Activated T-helper 1 cell treated with Interleukin-2 at 50 U/mL for 16 hours (primary cell): ENCODE measurements around the gene KLC1.
A peak's percentile ranks its signal among the peaks of the same experiment; 100 is the strongest.

Experiments
- DNase-seq: peaks from one replicate; pipeline ENCODE4 v3.0.0-alpha.2; 2020; ENCODE audit warnings: low read depth

KLC1 gene

GRCh38 chr14:103659631-103660030, 30.6 kb downstream of the KLC1 start:
- DNase-seq: no peak

GRCh38 chr14:103662029-103662428, 33.0 kb downstream of the KLC1 start:
- no peak for DNase-seq

GRCh38 chr14:103662591-103662990, 33.6 kb downstream of the KLC1 start:
- no peak for DNase-seq

- DNase-seq: no peak
Observed at GRCh38 chr14:103663506-103663905, 34.5 kb downstream of the KLC1 start.

- DNase-seq: no peak
Observed at GRCh38 chr14:103667671-103668070, 38.7 kb downstream of the KLC1 start.

- no peak for DNase-seq
Observed at GRCh38 chr14:103668117-103668516, 39.1 kb downstream of the KLC1 start.

GRCh38 chr14:103669370-103669769, 40.4 kb downstream of the KLC1 start:
- DNase-seq: no peak

GRCh38 chr14:103671911-103672310, 42.9 kb downstream of the KLC1 start:
- DNase-seq: no peak

GRCh38 chr14:103675957-103676356, 46.9 kb downstream of the KLC1 start:
- no peak for DNase-seq

GRCh38 chr14:103676881-103677675, 48.1 kb downstream of the KLC1 start:
- DNase-seq: no peak

GRCh38 chr14:103679351-103679750, 50.3 kb downstream of the KLC1 start:
- DNase-seq: peak; percentile 10

GRCh38 chr14:103680491-103681231, 51.6 kb downstream of the KLC1 start:
- no peak for DNase-seq

- no peak for DNase-seq
Observed at GRCh38 chr14:103683139-103683538, 54.1 kb downstream of the KLC1 start.

GRCh38 chr14:103684471-103684870, 55.5 kb downstream of the KLC1 start:
- DNase-seq: no peak

GRCh38 chr14:103684871-103685270, 55.9 kb downstream of the KLC1 start:
- no peak for DNase-seq

- DNase-seq: no peak
Observed at GRCh38 chr14:103685276-103686211, 56.5 kb downstream of the KLC1 start.

GRCh38 chr14:103686831-103687485, 57.9 kb downstream of the KLC1 start:
- no peak for DNase-seq

GRCh38 chr14:103687712-103688111, 58.7 kb downstream of the KLC1 start:
- DNase-seq: no peak

- DNase-seq: no peak
Observed at GRCh38 chr14:103688441-103688840, 59.4 kb downstream of the KLC1 start.

- no peak for DNase-seq
Observed at GRCh38 chr14:103688906-103689902, 60.2 kb downstream of the KLC1 start.

GRCh38 chr14:103690332-103690731, 61.3 kb downstream of the KLC1 start:
- no peak for DNase-seq
